B cell (primary cell): ENCODE results near the gene SMAD9. TPM values are rescaled to one million over a fixed set of nuclear protein-coding genes. Genes with fewer than 3 reads are reported as not detected.

Source experiments
- ATAC-seq: fragments of 200-7000 bp; cut with Tn5 transposase; one replicate; pipeline ENCODE4 v1.10.0; 2021; ENCODE audit warnings: low read depth, mild to moderate bottlenecking, moderate number of reproducible peaks, moderate library complexity
- CTCF ChIA-PET: fragments of 350-600 bp; sonication (Branson Sonifier 250); formaldehyde crosslinking; loops from one replicate; lab custom pipeline; 2021; ENCODE audit warnings: antibody characterized with exemption, inconsistent platforms; lab: Charles Lee
- POLR2A ChIA-PET: fragments of 350-600 bp; sonication (Branson Sonifier 250); formaldehyde crosslinking; loops from one replicate; lab custom pipeline; 2021; ENCODE audit warnings: antibody characterized with exemption; lab: Charles Lee
- DNase-seq: peaks from one replicate; pipeline ENCODE4 v3.0.0; 2013
- H2AFZ ChIP-seq: 2 replicates; pipeline ENCODE4 v1.6.1; 2012; ENCODE audit warnings: mild to moderate bottlenecking, low read depth, low read length; ENCODE audit not compliant: insufficient read depth, poor library complexity, severe bottlenecking
- H3K27ac ChIP-seq, 2 donors: 1 replicate in 1 of 2; 2 replicates in 1 of 2; pipeline ENCODE4 v1.5.1; 2012 to 2013; ENCODE audit warnings: low read length in 2 of 2, mild to moderate bottlenecking in 2 of 2, moderate library complexity in 1 of 2
- H3K27me3 ChIP-seq, 4 experiments: fragments of 200-600 bp in 1 of 4; sonication (generic) in 1 of 4; replicated peaks in 1 of 4; 1 replicate in 2 of 4; 2 replicates in 2 of 4; pipeline versions ENCODE4 v1.6.1 to v1.7.0; 2013 to 2016; ENCODE audit warnings: low read length in 3 of 4, mild to moderate bottlenecking in 2 of 4, mixed read lengths in 1 of 4, moderate library complexity in 1 of 4; ENCODE audit not compliant: insufficient read depth in 4 of 4, control insufficient read depth in 3 of 4; ENCODE audit errors: control extremely low read depth in 1 of 4
- H3K36me3 ChIP-seq, 2 experiments: replicated peaks in 1 of 2; 1 replicate in 1 of 2; 2 replicates in 1 of 2; pipeline versions ENCODE4 v1.6.1 to v1.7.1; 2013; ENCODE audit warnings: low read length in 1 of 2; ENCODE audit not compliant: insufficient read depth in 2 of 2, control insufficient read depth in 1 of 2; ENCODE audit errors: control extremely low read depth in 1 of 2, extremely low read depth in 1 of 2
- H3K4me1 ChIP-seq, 2 donors: fragments of 200-600 bp in 1 of 2; sonication (generic) in 1 of 2; 1 replicate in 1 of 2; 2 replicates in 1 of 2; pipeline versions ENCODE4 v1.5.1 to v1.6.1; 2013 to 2017; ENCODE audit warnings: low read length in 2 of 2; ENCODE audit not compliant: control insufficient read depth in 2 of 2, insufficient read depth in 2 of 2
- H3K4me2 ChIP-seq: replicated peaks from 2 replicates; pipeline ENCODE3; 2012; ENCODE audit warnings: mild to moderate bottlenecking, low read depth, low read length; ENCODE audit not compliant: poor library complexity, severe bottlenecking
- H3K4me3 ChIP-seq, 5 experiments: fragments of 200-600 bp in 1 of 5; sonication (generic) in 1 of 5; 1 replicate in 3 of 5; 2 replicates in 2 of 5; pipeline versions ENCODE4 v1.5.1 to v1.7.0; 2011 to 2016; ENCODE audit warnings: low read length in 4 of 5, mild to moderate bottlenecking in 4 of 5, low read depth in 2 of 5, control low read depth in 1 of 5, moderate library complexity in 1 of 5; ENCODE audit not compliant: insufficient read depth in 1 of 5; ENCODE audit errors: control extremely low read depth in 1 of 5, extremely low read depth in 1 of 5
- H3K79me2 ChIP-seq: fragments of 200-600 bp; sonication (generic); one replicate; pipeline ENCODE4 v1.6.0; 2016; ENCODE audit warnings: low read length; ENCODE audit not compliant: control insufficient read depth, insufficient read depth
- H3K9ac ChIP-seq: fragments of 200-600 bp; sonication (generic); 2 replicates; pipeline ENCODE4 v1.6.1; 2017; ENCODE audit warnings: mild to moderate bottlenecking, low read length, moderate library complexity
- H3K9me3 ChIP-seq, 3 donors: one replicate each; pipeline versions ENCODE4 v1.6.1 to v1.7.1; 2013; ENCODE audit warnings: low read length in 2 of 3; ENCODE audit not compliant: control insufficient read depth in 2 of 3, insufficient read depth in 1 of 3; ENCODE audit errors: control extremely low read depth in 1 of 3
- H4K20me1 ChIP-seq: 2 replicates; pipeline ENCODE4 v1.6.0; 2012; ENCODE audit warnings: mild to moderate bottlenecking, low read length; ENCODE audit not compliant: insufficient read depth, control insufficient read depth, poor library complexity, severe bottlenecking
- H3K27ac Mint-ChIP-seq: one replicate; pipeline ENCODE4 v1.8.0; 2021; ENCODE audit warnings: mixed read lengths
- H3K27me3 Mint-ChIP-seq: one replicate; pipeline ENCODE4 v1.8.0; 2021; ENCODE audit warnings: mixed read lengths
- H3K4me1 Mint-ChIP-seq: one replicate; pipeline ENCODE4 v1.8.0; 2021; ENCODE audit warnings: mixed read lengths
- H3K4me3 Mint-ChIP-seq: one replicate; pipeline ENCODE4 v1.8.0; 2021; ENCODE audit warnings: mixed read lengths
- H3K9me3 Mint-ChIP-seq: one replicate; pipeline ENCODE4 v1.8.0; 2022; ENCODE audit warnings: mixed read lengths; ENCODE audit not compliant: insufficient read depth
- EZH2 ChIP-seq: IDR thresholded peaks from 2 replicates; pipeline ENCODE4 v1.6.1; 2012; ENCODE audit warnings: borderline replicate concordance, low read depth, mild to moderate bottlenecking, moderate library complexity, low read length; ENCODE audit not compliant: insufficient read depth, poor library complexity, severe bottlenecking
- WGBS: methylation state at CpG from one replicate; pipeline ENCODE4 v1.1.5; 2013; ENCODE audit warnings: missing lambda C conversion rate; ENCODE audit not compliant: insufficient coverage; 5-methylcytosine and 5-hydroxymethylcytosine counted together
- intact Hi-C: fragments of 100-400 bp; cut with micrococcal nuclease; formaldehyde crosslinking; loops from one replicate; pipeline ENCODE4 v1.10.0; 2022
- polyA plus RNA-seq: library from polyadenylated mRNA; depleted of rRNA; stranded (reverse); fragments of >200 nt; gene quantifications from 2 replicates; pipeline ENCODE4 v1.2.3, GENCODE V29; 2012
- total RNA-seq, 2 donors: library from RNA; stranded (reverse); fragments of 120-200 nt in 1 of 2; gene quantifications; 1 replicate in 1 of 2; 2 replicates in 1 of 2; pipeline versions ENCODE4 v1.2.3 to v1.2.4, GENCODE V29; 2013 to 2022
- TF ChIP-seq, protein P1 (sequence below): fragments of 200-600 bp; IDR thresholded peaks from one replicate; pipeline ENCODE4 v1.8.0; 2022; ENCODE audit warnings: antibody characterized with exemption, mild to moderate bottlenecking

The SMAD9 gene
- total and polyA plus RNA-seq, 2 donors (not counting 1 experiment from before 2014, with no cell fraction given): not detected

DNA sequence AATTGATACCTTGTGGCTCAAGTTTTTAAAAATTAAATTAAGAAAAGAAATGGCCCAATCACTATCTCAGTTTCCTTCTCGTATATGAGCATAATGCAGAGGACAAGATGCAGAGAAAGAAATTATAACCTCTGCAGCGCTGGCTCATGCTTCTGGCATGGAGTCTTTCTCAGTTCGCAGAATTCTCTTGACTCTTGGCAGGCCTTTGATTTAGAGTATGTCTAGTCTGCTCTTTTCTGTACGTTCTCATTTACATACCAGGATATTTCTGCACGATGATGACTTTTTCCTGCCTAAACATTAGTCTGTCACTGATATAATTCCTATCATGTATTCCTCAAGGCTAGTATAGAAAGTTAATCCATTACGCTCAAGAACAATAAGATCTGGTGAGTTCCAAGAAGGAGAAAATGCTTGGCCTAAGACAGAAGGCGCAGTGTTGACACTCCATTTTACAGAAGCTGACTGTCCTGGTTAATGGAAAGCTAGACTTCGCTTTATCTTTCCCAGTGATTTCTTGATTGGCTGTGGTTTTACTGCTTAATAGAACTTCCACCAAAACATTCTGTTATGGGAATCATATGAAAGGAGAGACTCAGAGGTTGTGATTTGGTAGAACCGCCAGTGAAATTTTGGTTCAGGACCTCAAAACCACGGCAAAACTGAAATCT, 1.7 kb upstream of the SMAD9 start:
- Mint-ChIP-seq H3K4me1 (peaks cover 13% of the 10 kb centered on the region), H3K4me3 (peak overlapping the region; percentile 39), H3K27me3 (peaks cover 63% of the 10 kb centered on the region), H3K9me3 (no peaks in the 10 kb centered on the region), H3K27ac (no peak overlapping the region)
- DNase-seq (no peak), ATAC-seq (no peak)
- TF ChIP-seq, protein P1, sequence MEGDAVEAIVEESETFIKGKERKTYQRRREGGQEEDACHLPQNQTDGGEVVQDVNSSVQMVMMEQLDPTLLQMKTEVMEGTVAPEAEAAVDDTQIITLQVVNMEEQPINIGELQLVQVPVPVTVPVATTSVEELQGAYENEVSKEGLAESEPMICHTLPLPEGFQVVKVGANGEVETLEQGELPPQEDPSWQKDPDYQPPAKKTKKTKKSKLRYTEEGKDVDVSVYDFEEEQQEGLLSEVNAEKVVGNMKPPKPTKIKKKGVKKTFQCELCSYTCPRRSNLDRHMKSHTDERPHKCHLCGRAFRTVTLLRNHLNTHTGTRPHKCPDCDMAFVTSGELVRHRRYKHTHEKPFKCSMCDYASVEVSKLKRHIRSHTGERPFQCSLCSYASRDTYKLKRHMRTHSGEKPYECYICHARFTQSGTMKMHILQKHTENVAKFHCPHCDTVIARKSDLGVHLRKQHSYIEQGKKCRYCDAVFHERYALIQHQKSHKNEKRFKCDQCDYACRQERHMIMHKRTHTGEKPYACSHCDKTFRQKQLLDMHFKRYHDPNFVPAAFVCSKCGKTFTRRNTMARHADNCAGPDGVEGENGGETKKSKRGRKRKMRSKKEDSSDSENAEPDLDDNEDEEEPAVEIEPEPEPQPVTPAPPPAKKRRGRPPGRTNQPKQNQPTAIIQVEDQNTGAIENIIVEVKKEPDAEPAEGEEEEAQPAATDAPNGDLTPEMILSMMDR: no peak
- no peak for TF ChIP-seq EZH2
- H3K4me2 ChIP-seq: no peak overlapping the region
- ChIA-PET POLR2A (no interaction called here), CTCF (no interaction called here)
- peaks cover 5 to 6% of the 10 kb centered on the region in 2 donors for H3K4me1 ChIP-seq
- H3K27me3 ChIP-seq: peaks cover 0 to 34% (median 21%) of the 10 kb centered on the region in 4 experiments
- H3K27ac ChIP-seq: no peak overlapping the region
- no peaks in the 10 kb centered on the region for H3K79me2 ChIP-seq
- WGBS: 100% methylated on average over 4 of the region's 10 CpGs
- H2AFZ ChIP-seq: no peak overlapping the region
- H3K9me3 ChIP-seq: no peaks in the 10 kb centered on the region
- intact Hi-C loops: no loop called here
- no peaks in the 10 kb centered on the region for H4K20me1 ChIP-seq
- H3K4me3 ChIP-seq: no peak overlapping the region
- H3K36me3 ChIP-seq: no peaks in the 10 kb centered on the region
- H3K9ac ChIP-seq: no peak overlapping the region

DNA sequence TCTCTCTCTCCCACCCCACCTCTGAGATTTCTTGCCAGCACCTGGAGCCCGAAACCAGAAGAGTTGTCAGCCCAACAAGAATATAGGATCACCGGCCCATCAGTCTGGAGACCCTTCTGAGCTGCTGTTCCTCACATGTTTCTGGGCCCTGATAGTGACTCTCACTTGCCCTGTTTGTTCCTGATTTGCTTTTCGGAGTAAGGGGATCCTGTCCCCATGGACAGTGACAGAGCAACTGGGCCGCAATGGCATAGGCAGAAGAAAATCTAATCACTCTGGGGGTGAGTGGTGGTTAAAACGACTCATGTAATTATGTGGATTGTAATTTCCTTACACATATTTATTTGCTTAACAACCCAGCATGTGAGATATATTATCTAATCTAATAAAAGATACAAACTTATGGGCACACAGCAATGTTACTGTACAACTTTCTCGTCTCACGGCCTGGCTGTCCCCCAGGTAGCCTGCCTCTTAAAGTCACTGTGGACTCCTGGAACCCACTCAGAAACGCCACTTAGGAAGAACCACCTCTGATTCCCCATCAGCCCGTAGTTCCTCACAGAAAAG, 663 bp upstream of the SMAD9 start:
- ATAC-seq: no peak
- Histone ChIP-seq H3K4me1 (peaks cover 5 to 6% of the 10 kb centered on the region in 2 donors), H3K36me3 (no peaks in the 10 kb centered on the region), H2AFZ (no peak overlapping the region), H3K27me3 (peaks cover 0 to 36% (median 24%) of the 10 kb centered on the region in 4 experiments), H3K79me2 (no peaks in the 10 kb centered on the region), H3K9ac (no peak overlapping the region), H3K4me2 (peak overlapping the region; percentile 70), H4K20me1 (no peaks in the 10 kb centered on the region), H3K9me3 (no peaks in the 10 kb centered on the region), H3K27ac (no peak overlapping the region), H3K4me3 (no peak overlapping the region)
- Mint-ChIP-seq H3K4me3 (peak overlapping the region; percentile 84), H3K9me3 (no peaks in the 10 kb centered on the region), H3K4me1 (peaks cover 13% of the 10 kb centered on the region), H3K27ac (no peak overlapping the region), H3K27me3 (peaks cover 66% of the 10 kb centered on the region)
- ChIA-PET CTCF (no interaction called here), POLR2A (no interaction called here)
- 90% methylated on average over 6 of the region's 9 CpGs for WGBS
- DNase-seq: peak; percentile 4
- no peak for TF ChIP-seq EZH2
- TF ChIP-seq, protein P1: no peak
- intact Hi-C loops: no loop called here
